ENCODE results near the gene PPP2R5E. TPM values are rescaled to one million over a fixed set of nuclear protein-coding genes. Genes with fewer than 3 reads are reported as not detected.

The PPP2R5E gene
- polyA plus RNA-seq, 3 donors: 8.9 to 26.3 (median 15.1) TPM

DNA sequence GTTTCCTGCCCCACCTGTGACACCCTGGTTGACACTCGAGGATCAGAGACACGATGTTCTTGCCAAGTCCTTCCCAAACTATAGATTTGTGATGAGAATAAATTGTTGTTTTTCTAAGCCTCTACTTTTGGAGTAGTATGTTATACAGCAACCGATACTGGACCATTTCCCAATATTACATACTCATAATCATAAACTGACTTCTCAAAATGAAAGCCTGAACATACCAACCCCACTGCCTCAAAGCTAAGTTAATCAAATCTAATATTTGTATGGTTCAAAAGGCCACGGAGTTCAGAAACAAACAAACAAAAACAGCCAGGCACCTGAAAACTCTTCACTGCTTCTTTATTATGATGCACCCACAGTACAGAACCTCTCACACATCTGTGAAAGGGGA is 172.1 kb downstream of the PPP2R5E start:
- H3K9me3 ChIP-seq (replicated peaks in 1 of 2; ENCODE audit: control insufficient read depth in 1 of 2, insufficient read depth in 1 of 2, low read length in 2 of 2): peaks cover 0 to 3% of the 10 kb centered on the region in 2 donors
- H2AFZ ChIP-seq (ENCODE audit: insufficient read depth, low read depth, low read length, poor library complexity, severe bottlenecking): no peak overlapping the region
- Mint-ChIP-seq H3K4me1 (peaks cover 6% of the 10 kb centered on the region), H3K9me3 (peaks cover 0 to 13% (median 5%) of the 10 kb centered on the region in 7 donors), H3K27me3 (ENCODE audit: low read depth in 3 of 3) (peaks cover 0 to 1% (median 0%) of the 10 kb centered on the region in 3 donors), H3K27ac (no peak overlapping the region), H3K36me3 (peaks cover 30 to 38% of the 10 kb centered on the region in 2 donors), H3K4me3 (no peak overlapping the region)
- no peak overlapping the region for H3K4me3 ChIP-seq (replicated peaks in 1 of 3; ENCODE audit: low read depth in 2 of 3, low read length in 3 of 3)
- peaks cover 13 to 24% of the 10 kb centered on the region in 2 donors for H3K36me3 ChIP-seq (replicated peaks in 1 of 2; ENCODE audit: control insufficient read depth in 1 of 2, insufficient read depth in 2 of 2, low read length in 2 of 2)
- no peak for DNase-seq
- intact Hi-C loops (cut with micrococcal nuclease): no loop called here
- no peak overlapping the region for H3K9ac ChIP-seq (ENCODE audit: insufficient read depth, low read length, poor library complexity, severe bottlenecking)
- no peaks in the 10 kb centered on the region for H3K79me2 ChIP-seq (ENCODE audit: insufficient read depth, low read length)
- no peak overlapping the region for H3K4me2 ChIP-seq (replicated peaks; ENCODE audit: extremely low read depth, low read length, poor library complexity, severe bottlenecking)
- TF ChIP-seq, protein P1, sequence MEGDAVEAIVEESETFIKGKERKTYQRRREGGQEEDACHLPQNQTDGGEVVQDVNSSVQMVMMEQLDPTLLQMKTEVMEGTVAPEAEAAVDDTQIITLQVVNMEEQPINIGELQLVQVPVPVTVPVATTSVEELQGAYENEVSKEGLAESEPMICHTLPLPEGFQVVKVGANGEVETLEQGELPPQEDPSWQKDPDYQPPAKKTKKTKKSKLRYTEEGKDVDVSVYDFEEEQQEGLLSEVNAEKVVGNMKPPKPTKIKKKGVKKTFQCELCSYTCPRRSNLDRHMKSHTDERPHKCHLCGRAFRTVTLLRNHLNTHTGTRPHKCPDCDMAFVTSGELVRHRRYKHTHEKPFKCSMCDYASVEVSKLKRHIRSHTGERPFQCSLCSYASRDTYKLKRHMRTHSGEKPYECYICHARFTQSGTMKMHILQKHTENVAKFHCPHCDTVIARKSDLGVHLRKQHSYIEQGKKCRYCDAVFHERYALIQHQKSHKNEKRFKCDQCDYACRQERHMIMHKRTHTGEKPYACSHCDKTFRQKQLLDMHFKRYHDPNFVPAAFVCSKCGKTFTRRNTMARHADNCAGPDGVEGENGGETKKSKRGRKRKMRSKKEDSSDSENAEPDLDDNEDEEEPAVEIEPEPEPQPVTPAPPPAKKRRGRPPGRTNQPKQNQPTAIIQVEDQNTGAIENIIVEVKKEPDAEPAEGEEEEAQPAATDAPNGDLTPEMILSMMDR (IDR thresholded peaks at IDR 0.05): no peak
- WGBS (ENCODE audit: insufficient coverage): no CpG with 5 or more reads among the region's 4 CpGs
- H3K4me1 ChIP-seq (ENCODE audit: control insufficient read depth in 1 of 2, insufficient read depth in 2 of 2, low read length in 2 of 2): no peaks in the 10 kb centered on the region
- H3K27ac ChIP-seq (ENCODE audit: low read depth in 1 of 2, low read length in 2 of 2): no peak overlapping the region
- no peaks in the 10 kb centered on the region for H4K20me1 ChIP-seq (ENCODE audit: insufficient read depth, low read length)
- H3K27me3 ChIP-seq (ENCODE audit: control insufficient read depth in 2 of 2, insufficient read depth in 2 of 2, low read length in 2 of 2): no peaks in the 10 kb centered on the region

- DNase-seq: no peak
- no peak overlapping the region for H3K4me3 Mint-ChIP-seq
- Histone ChIP-seq H3K27ac (ENCODE audit: low read depth in 1 of 2, low read length in 2 of 2) (no peak overlapping the region), H2AFZ (ENCODE audit: insufficient read depth, low read depth, low read length, poor library complexity, severe bottlenecking) (no peak overlapping the region), H3K79me2 (ENCODE audit: insufficient read depth, low read length) (no peaks in the 10 kb centered on the region), H3K4me2 (replicated peaks; ENCODE audit: extremely low read depth, low read length, poor library complexity, severe bottlenecking) (no peak overlapping the region), H3K9ac (ENCODE audit: insufficient read depth, low read length, poor library complexity, severe bottlenecking) (no peak overlapping the region), H3K4me1 (ENCODE audit: control insufficient read depth in 1 of 2, insufficient read depth in 2 of 2, low read length in 2 of 2) (no peaks in the 10 kb centered on the region), H3K4me3 (replicated peaks in 1 of 3; ENCODE audit: low read depth in 2 of 3, low read length in 3 of 3) (no peak overlapping the region), H3K27me3 (ENCODE audit: control insufficient read depth in 2 of 2, insufficient read depth in 2 of 2, low read length in 2 of 2) (no peaks in the 10 kb centered on the region), H3K36me3 (replicated peaks in 1 of 2; ENCODE audit: control insufficient read depth in 1 of 2, insufficient read depth in 2 of 2, low read length in 2 of 2) (no peaks in the 10 kb centered on the region), H3K9me3 (replicated peaks in 1 of 2; ENCODE audit: control insufficient read depth in 1 of 2, insufficient read depth in 1 of 2, low read length in 2 of 2) (peaks cover 0 to 3% of the 10 kb centered on the region in 2 donors), H4K20me1 (ENCODE audit: insufficient read depth, low read length) (no peaks in the 10 kb centered on the region)
- no peak overlapping the region for H3K27ac Mint-ChIP-seq
- peaks cover 0 to 15% (median 6%) of the 10 kb centered on the region in 7 donors for H3K9me3 Mint-ChIP-seq
- peaks cover 8 to 14% of the 10 kb centered on the region in 2 donors for H3K36me3 Mint-ChIP-seq
- intact Hi-C loops (cut with micrococcal nuclease): no loop called here
- H3K27me3 Mint-ChIP-seq (ENCODE audit: low read depth in 3 of 3): peaks cover 0 to 6% (median 0%) of the 10 kb centered on the region in 3 donors
- TF ChIP-seq, protein P1 (IDR thresholded peaks at IDR 0.05): no peak
- no peaks in the 10 kb centered on the region for H3K4me1 Mint-ChIP-seq
Measured at GRCh38 chr14:63367742-63368364, 175.3 kb downstream of the PPP2R5E start.
